Fibroblast of lung (primary cell): ENCODE measurements around the gene NYAP1. TPM values are rescaled to one million over a fixed set of nuclear protein-coding genes. Genes with fewer than 3 reads are reported as not detected.
A peak's percentile ranks its signal among the peaks of the same experiment; 100 is the strongest.

Experiments
- DNase-seq, 2 donors: peaks; one replicate each; pipeline versions ENCODE4 v3.0.0 to v3.0.0-alpha.2; 2010; ENCODE audit warnings: low read depth in 2 of 2
- H2AFZ ChIP-seq: 2 replicates; pipeline ENCODE4 v1.5.1; 2012; ENCODE audit warnings: low read length, control low read depth, inconsistent platforms
- H3K27ac ChIP-seq: 2 replicates; pipeline ENCODE4 v1.5.1; 2011; ENCODE audit warnings: low read length, control low read depth; ENCODE audit not compliant: insufficient read depth
- H3K27me3 ChIP-seq: 2 replicates; pipeline ENCODE4 v1.5.1; 2011; ENCODE audit warnings: mild to moderate bottlenecking, low read length; ENCODE audit not compliant: control insufficient read depth, insufficient read depth
- H3K36me3 ChIP-seq: 2 replicates; pipeline ENCODE4 v1.5.1; 2011; ENCODE audit warnings: low read length; ENCODE audit not compliant: control insufficient read depth, insufficient read depth
- H3K4me1 ChIP-seq: 2 replicates; pipeline ENCODE4 v1.5.1; 2011; ENCODE audit warnings: low read length; ENCODE audit not compliant: control insufficient read depth, insufficient read depth; ENCODE audit errors: extremely low read depth
- H3K4me2 ChIP-seq: 2 replicates; pipeline ENCODE4 v1.5.1; 2011; ENCODE audit warnings: low read length, control low read depth; ENCODE audit not compliant: insufficient read depth; ENCODE audit errors: extremely low read depth
- H3K4me3 ChIP-seq, 4 experiments: fragments of 200-600 bp in 1 of 4; sonication (generic) in 1 of 4; replicated peaks in 1 of 4; 2 replicates each; pipeline ENCODE4 v1.5.1; 2011 to 2016; ENCODE audit warnings: low read length in 4 of 4, low read depth in 3 of 4, mild to moderate bottlenecking in 3 of 4, control low read depth in 2 of 4, inconsistent platforms in 1 of 4, mixed read lengths in 1 of 4; ENCODE audit not compliant: insufficient read depth in 1 of 4; ENCODE audit errors: control extremely low read depth in 1 of 4
- H3K79me2 ChIP-seq: 2 replicates; pipeline ENCODE4 v1.5.1; 2012; ENCODE audit warnings: mild to moderate bottlenecking, low read length, inconsistent platforms; ENCODE audit not compliant: control insufficient read depth, insufficient read depth
- H3K9ac ChIP-seq: 2 replicates; pipeline ENCODE4 v1.5.1; 2011; ENCODE audit warnings: mild to moderate bottlenecking, low read length, control low read depth; ENCODE audit not compliant: insufficient read depth
- H3K9me3 ChIP-seq: 2 replicates; pipeline ENCODE4 v1.5.1; 2012; ENCODE audit warnings: low read depth, low read length; ENCODE audit not compliant: control insufficient read depth, insufficient read depth
- H4K20me1 ChIP-seq: 2 replicates; pipeline ENCODE4 v1.5.1; 2011; ENCODE audit warnings: low read length; ENCODE audit not compliant: control insufficient read depth, insufficient read depth; ENCODE audit errors: extremely low read depth
- EZH2 ChIP-seq: IDR thresholded peaks from 2 replicates; pipeline ENCODE4 v1.5.1; 2012; ENCODE audit warnings: low read length, control low read depth, mild to moderate bottlenecking; ENCODE audit errors: missing control alignments
- polyA plus RNA-seq, 2 donors: library from polyadenylated mRNA; depleted of rRNA in 1 of 2; stranded (reverse) in 1 of 2; unstranded in 1 of 2; fragments of >200 nt; gene quantifications; 2 replicates each; pipeline ENCODE4 v1.2.1, GENCODE V29; 2011 to 2012; ENCODE audit warnings: missing spikeins in 1 of 2
- total RNA-seq: library from RNA; depleted of rRNA; stranded (reverse); fragments of >200 nt; gene quantifications from 2 replicates; pipeline ENCODE4 v1.2.1, GENCODE V29; 2014
- TF ChIP-seq, protein P1 (sequence below), 2 donors: IDR thresholded peaks in 1 of 2; conservative IDR thresholded peaks in 1 of 2; 1 replicate in 1 of 2; 2 replicates in 1 of 2; pipeline ENCODE4 v1.5.1; 2011 to 2012; ENCODE audit warnings: low read length in 2 of 2, control low read depth in 1 of 2, inconsistent platforms in 1 of 2, low read depth in 1 of 2, mild to moderate bottlenecking in 1 of 2

The NYAP1 gene
- total and polyA plus RNA-seq, 2 donors (not counting 1 experiment from before 2014, with no cell fraction given), result 0.18 to 0.33 TPM

DNA sequence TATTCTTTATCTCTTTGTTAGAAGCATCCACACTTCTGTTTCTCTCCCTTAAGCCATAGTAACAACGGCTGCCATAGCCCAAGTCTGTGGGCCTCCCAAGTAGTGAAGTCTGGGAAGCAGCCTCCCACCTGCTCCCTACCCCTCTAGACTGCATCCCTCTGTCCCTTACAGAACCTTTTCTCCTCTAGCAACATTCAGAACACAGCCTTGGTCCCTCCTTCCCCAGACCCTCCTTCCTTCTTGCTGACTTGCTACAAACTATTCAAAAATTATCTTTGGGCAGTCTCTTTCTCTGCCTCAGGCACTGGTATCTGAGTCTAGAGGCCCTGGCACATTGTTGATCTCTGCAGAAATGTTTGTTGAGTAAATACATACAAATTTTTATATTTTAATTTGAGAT lies 2.3 kb upstream of the NYAP1 start:
- H4K20me1 ChIP-seq, result no peaks in the 10 kb centered on the region
- no peaks in the 10 kb centered on the region for H3K36me3 ChIP-seq
- no peak for DNase-seq
- H3K27me3 ChIP-seq, result no peaks in the 10 kb centered on the region
- H3K4me3 ChIP-seq, result no peak overlapping the region
- no peak overlapping the region for H3K27ac ChIP-seq
- no peaks in the 10 kb centered on the region for H3K9me3 ChIP-seq
- H2AFZ ChIP-seq, result no peak overlapping the region
- peaks cover 7% of the 10 kb centered on the region for H3K4me1 ChIP-seq
- TF ChIP-seq, protein P1, sequence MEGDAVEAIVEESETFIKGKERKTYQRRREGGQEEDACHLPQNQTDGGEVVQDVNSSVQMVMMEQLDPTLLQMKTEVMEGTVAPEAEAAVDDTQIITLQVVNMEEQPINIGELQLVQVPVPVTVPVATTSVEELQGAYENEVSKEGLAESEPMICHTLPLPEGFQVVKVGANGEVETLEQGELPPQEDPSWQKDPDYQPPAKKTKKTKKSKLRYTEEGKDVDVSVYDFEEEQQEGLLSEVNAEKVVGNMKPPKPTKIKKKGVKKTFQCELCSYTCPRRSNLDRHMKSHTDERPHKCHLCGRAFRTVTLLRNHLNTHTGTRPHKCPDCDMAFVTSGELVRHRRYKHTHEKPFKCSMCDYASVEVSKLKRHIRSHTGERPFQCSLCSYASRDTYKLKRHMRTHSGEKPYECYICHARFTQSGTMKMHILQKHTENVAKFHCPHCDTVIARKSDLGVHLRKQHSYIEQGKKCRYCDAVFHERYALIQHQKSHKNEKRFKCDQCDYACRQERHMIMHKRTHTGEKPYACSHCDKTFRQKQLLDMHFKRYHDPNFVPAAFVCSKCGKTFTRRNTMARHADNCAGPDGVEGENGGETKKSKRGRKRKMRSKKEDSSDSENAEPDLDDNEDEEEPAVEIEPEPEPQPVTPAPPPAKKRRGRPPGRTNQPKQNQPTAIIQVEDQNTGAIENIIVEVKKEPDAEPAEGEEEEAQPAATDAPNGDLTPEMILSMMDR (conservative IDR thresholded peaks at IDR 0.05 in 1 of 2, IDR thresholded peaks at IDR 0.05 in 1 of 2; ENCODE audit: low read depth in 1 of 2, low read length in 2 of 2), result no peak
- no peak for TF ChIP-seq EZH2
- no peak overlapping the region for H3K4me2 ChIP-seq
- no peak overlapping the region for H3K9ac ChIP-seq
- peaks cover 25% of the 10 kb centered on the region for H3K79me2 ChIP-seq

DNA sequence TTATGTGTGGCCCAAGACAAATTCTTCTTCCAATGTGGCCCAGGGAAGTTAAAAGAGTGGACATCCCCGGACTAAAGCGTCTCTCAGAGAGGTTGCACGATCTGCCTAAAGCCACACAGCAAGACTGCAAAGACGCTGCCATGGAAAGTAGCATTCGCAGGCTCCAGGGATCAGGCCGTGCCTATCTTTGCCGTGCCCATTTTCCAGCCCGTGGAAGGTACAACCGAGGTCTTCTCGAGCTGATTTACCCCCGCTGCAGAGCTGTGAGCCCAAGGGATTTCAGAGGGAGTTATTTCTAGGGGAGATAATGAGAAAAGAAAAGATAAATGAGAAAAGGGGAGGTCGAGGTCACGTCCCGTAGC lies 1.0 kb upstream of the NYAP1 start:
- H3K4me1 ChIP-seq, result peaks cover 5% of the 10 kb centered on the region
- H3K27me3 ChIP-seq, result no peaks in the 10 kb centered on the region
- no peak overlapping the region for H3K9ac ChIP-seq

GRCh38 chr7:100483090-100483721 lies 521 bp upstream of the NYAP1 start:
- peaks cover 5% of the 10 kb centered on the region for H3K4me1 ChIP-seq
- peak in 1 of 2 donors; percentile 42 for DNase-seq
- no peaks in the 10 kb centered on the region for H4K20me1 ChIP-seq
- peak overlapping the region; percentile 33 to 58 (median 45) for H3K4me3 ChIP-seq
- no peaks in the 10 kb centered on the region for H3K27me3 ChIP-seq
- TF ChIP-seq, protein P1 (conservative IDR thresholded peaks at IDR 0.05 in 1 of 2, IDR thresholded peaks at IDR 0.05 in 1 of 2; ENCODE audit: low read depth in 1 of 2, low read length in 2 of 2), result peak; percentile 48 to 77
- no peak for TF ChIP-seq EZH2
- H3K27ac ChIP-seq, result no peak overlapping the region
- H2AFZ ChIP-seq, result peak overlapping the region; percentile 37
- no peaks in the 10 kb centered on the region for H3K9me3 ChIP-seq
- H3K9ac ChIP-seq, result no peak overlapping the region
- peak overlapping the region; percentile 75 for H3K4me2 ChIP-seq
- H3K36me3 ChIP-seq, result no peaks in the 10 kb centered on the region
- H3K79me2 ChIP-seq, result peaks cover 8% of the 10 kb centered on the region

More for the DNA sequence above, 1.0 kb upstream of the NYAP1 start:
- H3K36me3 ChIP-seq, result no peaks in the 10 kb centered on the region
- peak overlapping the region; percentile 33 to 58 (median 45) for H3K4me3 ChIP-seq
- no peaks in the 10 kb centered on the region for H3K9me3 ChIP-seq
- H2AFZ ChIP-seq, result peak overlapping the region; percentile 37
- H3K4me2 ChIP-seq, result peak overlapping the region; percentile 75
- peaks cover 13% of the 10 kb centered on the region for H3K79me2 ChIP-seq
- TF ChIP-seq, protein P1 (conservative IDR thresholded peaks at IDR 0.05 in 1 of 2, IDR thresholded peaks at IDR 0.05 in 1 of 2; ENCODE audit: low read depth in 1 of 2, low read length in 2 of 2), result no peak
- no peak for TF ChIP-seq EZH2
- no peaks in the 10 kb centered on the region for H4K20me1 ChIP-seq
- no peak for DNase-seq
- H3K27ac ChIP-seq, result no peak overlapping the region
